DMS153 (cell line): ENCODE measurements around the gene LRRC74A.
A peak's percentile ranks its signal among the peaks of the same experiment; 100 is the strongest.

Experiments
- DNase-seq: peaks from one replicate; lab custom pipeline; 2025; lab: John Stamatoyannopoulos, UW

Gene LRRC74A

GRCh38 chr14:76810525-76810924 is 15.7 kb upstream of the LRRC74A start:
- DNase-seq = no peak

GRCh38 chr14:76810953-76811400 is 15.2 kb upstream of the LRRC74A start:
- DNase-seq = peak; percentile 6

- DNase-seq = no peak
Measured at GRCh38 chr14:76811561-76811960, 14.6 kb upstream of the LRRC74A start.

- no peak for DNase-seq
Measured at GRCh38 chr14:76812093-76812421, 14.2 kb upstream of the LRRC74A start.

- peak; percentile 93 for DNase-seq
Measured at GRCh38 chr14:76812422-76813383, 13.5 kb upstream of the LRRC74A start, which contains the start of gene ANGEL1. Gene ANGEL1, minus strand, starts transcription at chr14:76812882. Its CDS starts 55 bp downstream, at chr14:76812827.

GRCh38 chr14:76814726-76815645 is 11.2 kb upstream of the LRRC74A start:
- no peak for DNase-seq

GRCh38 chr14:76820700-76821099 is 5.5 kb upstream of the LRRC74A start:
- DNase-seq = no peak

GRCh38 chr14:76827696-76828296 is 1.6 kb downstream of the LRRC74A start:
- no peak for DNase-seq

- no peak for DNase-seq
Measured at GRCh38 chr14:76828339-76829012, 2.3 kb downstream of the LRRC74A start.

GRCh38 chr14:76829013-76829365 is 2.8 kb downstream of the LRRC74A start:
- DNase-seq = no peak

- DNase-seq = no peak
Measured at GRCh38 chr14:76829650-76830421, 3.6 kb downstream of the LRRC74A start.

- no peak for DNase-seq
Measured at GRCh38 chr14:76830556-76830955, 4.3 kb downstream of the LRRC74A start.

- no peak for DNase-seq
Measured at GRCh38 chr14:76832503-76832988, 6.3 kb downstream of the LRRC74A start.

GRCh38 chr14:76833011-76833410 is 6.8 kb downstream of the LRRC74A start:
- DNase-seq = no peak

GRCh38 chr14:76834241-76834661 is 8.0 kb downstream of the LRRC74A start:
- DNase-seq = no peak

- no peak for DNase-seq
Measured at GRCh38 chr14:76836029-76836630, 9.9 kb downstream of the LRRC74A start.

- DNase-seq = no peak
Measured at GRCh38 chr14:76837524-76837923, 11.3 kb downstream of the LRRC74A start.

- DNase-seq = no peak
Measured at GRCh38 chr14:76842414-76842813, 16.2 kb downstream of the LRRC74A start.

GRCh38 chr14:76844223-76844622 is 18.0 kb downstream of the LRRC74A start:
- no peak for DNase-seq

- no peak for DNase-seq
Measured at GRCh38 chr14:76846331-76847047, 20.3 kb downstream of the LRRC74A start.
